ENCODE results near the gene TMEM255B. TPM values are rescaled to one million over a fixed set of nuclear protein-coding genes. Genes with fewer than 3 reads are reported as not detected.

The TMEM255B gene
- total RNA-seq, 2 experiments from 2014 or later: 1.1 to 1.2 TPM

DNA sequence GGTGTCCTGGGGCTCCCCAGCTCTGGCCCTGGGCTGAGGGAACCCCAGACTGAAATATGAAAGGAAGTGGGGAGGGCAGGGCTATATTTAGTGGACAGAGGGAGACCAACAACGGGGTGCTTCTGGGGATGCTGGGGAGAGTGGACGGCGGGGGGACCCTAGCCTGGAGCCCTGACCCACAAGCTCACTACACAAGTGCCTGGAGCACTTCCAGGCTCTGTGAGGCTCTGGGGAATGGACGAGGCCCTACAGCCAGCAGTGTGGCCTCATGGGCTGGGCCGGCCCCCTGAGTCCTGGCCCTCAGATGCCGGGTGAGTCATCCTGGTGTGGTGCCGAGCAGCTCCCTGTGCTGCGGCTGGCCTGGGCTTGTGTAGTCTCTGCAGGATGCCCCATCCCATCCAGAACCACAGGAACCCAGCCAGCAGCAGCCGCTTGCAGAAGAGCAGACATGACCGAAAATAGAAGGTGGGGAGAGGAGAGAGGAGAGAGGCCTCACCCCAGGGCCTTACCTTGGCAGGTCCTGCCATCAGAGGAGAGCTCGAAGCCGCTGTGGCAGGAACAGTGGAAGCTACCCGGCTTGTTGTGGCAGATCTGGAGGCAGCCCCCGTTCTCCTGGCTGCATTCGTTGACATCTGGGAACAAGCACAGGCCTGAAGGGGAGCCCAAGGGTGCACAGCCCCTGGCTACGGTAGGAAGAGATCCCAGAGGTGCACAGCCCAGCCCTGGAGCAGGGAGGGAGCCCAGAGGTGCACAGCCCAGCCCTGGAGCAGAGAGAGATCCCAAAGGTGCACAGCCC, 78.7 kb downstream of the TMEM255B start:
- Mint-ChIP-seq H3K9me3 (peaks cover 10% of the 10 kb centered on the region), H3K27ac (no peak overlapping the region), H3K36me3 (peaks cover 4% of the 10 kb centered on the region), H3K4me3 (no peak overlapping the region), H3K4me1 (peaks cover 10% of the 10 kb centered on the region), H3K27me3 (peaks cover 9% of the 10 kb centered on the region)
- no peak for DNase-seq

DNA sequence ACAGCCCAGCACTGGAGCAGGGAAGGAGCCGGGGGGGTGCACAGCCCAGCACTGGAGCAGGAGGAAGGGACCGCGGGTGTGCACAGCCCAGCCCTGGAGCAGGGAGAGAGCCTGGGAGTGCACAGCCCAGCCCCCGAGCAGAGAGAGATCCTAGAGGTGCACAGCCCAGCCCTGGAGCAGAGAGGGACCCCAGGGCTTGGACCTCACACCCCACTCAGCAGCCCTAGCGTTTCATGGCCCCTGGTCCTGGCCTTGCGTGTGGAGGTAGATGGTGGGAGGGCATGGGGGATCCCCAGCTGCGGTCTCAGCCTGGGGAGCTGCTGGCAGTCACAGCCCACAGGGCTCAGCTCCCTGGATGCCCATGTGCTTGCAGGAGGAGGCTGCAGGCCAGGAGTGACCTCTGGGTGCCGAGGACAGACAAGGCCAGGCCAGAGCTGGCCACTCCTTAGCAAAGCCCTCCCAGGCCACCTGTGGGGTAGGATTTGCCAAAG, 79.7 kb downstream of the TMEM255B start:
- Mint-ChIP-seq H3K27ac (no peak overlapping the region), H3K4me3 (no peak overlapping the region), H3K27me3 (peaks cover 9% of the 10 kb centered on the region), H3K4me1 (peaks cover 12% of the 10 kb centered on the region), H3K9me3 (peaks cover 10% of the 10 kb centered on the region), H3K36me3 (peaks cover 4% of the 10 kb centered on the region)
- DNase-seq: no peak

DNA sequence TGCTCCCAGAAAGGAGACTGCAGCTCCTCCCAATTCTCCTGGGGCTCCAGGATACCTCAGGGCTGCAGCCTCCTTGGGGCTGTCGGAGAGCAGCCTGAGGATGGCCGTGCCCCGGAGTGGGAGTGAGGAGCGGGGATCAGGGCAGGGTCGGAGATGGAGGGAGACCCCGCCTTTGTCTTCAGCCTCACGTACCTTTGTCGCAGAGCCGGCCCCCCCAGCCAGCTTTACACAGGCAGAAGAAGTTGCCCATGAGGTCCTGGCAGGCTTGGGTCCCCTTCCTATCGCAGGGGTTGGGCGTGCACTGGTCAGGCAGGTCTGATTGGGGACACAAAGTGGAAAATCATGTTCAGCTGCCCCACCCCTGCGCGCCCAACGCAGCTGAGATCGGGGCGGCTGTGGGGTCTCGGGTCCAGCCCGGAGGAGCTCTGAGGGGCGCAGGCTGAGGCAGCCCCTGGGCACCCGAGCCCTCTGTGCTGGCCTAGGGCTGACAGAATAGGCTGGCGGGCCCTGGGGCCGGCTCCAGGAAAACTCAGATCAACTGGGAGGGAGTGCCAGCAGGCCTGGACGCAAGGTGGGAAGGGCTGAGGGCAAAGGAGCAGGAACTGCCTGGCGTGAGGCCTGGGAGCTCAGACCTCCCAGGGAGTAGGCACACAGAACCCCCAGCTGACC, 80.6 kb downstream of the TMEM255B start:
- H3K4me1 Mint-ChIP-seq: peaks cover 17% of the 10 kb centered on the region
- peaks cover 12% of the 10 kb centered on the region for H3K27me3 Mint-ChIP-seq
- H3K27ac Mint-ChIP-seq: no peak overlapping the region
- DNase-seq: no peak
- H3K4me3 Mint-ChIP-seq: no peak overlapping the region
- H3K9me3 Mint-ChIP-seq: peaks cover 10% of the 10 kb centered on the region
- H3K36me3 Mint-ChIP-seq: peaks cover 4% of the 10 kb centered on the region

DNA sequence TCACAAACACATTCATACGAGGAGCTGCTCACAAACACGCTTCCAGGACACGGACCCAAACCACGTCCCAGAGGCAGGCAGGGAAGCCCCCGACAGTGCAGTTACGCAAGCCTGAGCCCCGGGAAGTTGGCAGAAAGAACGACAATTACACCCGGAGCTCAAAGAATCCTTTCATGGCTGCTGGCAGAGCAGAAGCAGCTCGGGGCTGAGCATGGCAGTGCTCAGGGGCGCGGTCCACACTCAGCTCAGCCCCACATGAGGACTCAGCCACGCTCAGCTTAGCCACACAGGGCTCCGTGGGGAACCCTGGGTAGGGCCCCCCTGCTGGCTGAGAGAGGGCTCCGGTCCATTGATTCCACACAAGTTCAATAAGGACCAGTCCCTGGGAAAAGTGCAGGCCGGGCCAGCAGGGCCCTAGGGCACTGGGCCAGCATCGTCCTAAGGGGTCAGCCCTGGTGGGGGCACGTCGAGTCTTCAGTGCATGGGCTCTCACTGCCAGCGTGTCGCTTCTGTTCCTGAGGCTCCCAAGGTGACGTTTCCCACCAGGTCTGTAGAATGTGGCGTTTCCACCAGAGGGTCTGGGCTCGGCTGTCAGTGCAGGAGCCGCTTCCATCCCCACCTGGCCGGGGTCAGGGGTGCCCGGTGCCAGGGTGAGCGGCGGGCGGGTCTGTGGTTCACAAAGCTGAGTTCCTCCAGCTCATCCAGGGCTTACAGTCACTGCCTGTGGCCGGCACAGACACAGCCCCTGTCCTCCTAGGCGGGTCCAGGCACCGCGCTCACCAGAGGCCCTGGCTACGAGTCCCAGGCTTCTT, 81.7 kb downstream of the TMEM255B start:
- H3K9me3 Mint-ChIP-seq: peaks cover 10% of the 10 kb centered on the region
- no peak for DNase-seq
- peaks cover 28% of the 10 kb centered on the region for H3K4me1 Mint-ChIP-seq
- H3K36me3 Mint-ChIP-seq: peaks cover 4% of the 10 kb centered on the region
- H3K4me3 Mint-ChIP-seq: no peak overlapping the region
- H3K27ac Mint-ChIP-seq: no peak overlapping the region
- H3K27me3 Mint-ChIP-seq: peaks cover 8% of the 10 kb centered on the region

DNA sequence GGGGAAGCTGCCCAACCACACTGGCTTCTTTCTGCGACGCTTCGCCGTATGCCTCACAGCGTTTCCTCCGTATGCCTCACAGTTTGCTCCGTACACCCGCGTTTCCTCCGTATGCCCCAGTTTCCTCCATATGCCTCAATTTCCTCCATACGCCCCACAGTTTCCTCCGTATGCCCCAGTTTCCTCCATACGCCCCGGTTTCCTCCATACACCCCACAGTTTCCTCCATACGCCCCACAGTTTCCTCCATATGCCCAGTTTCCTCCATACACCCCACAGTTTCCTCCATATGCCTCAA, 82.3 kb downstream of the TMEM255B start:
- Mint-ChIP-seq H3K9me3 (peaks cover 10% of the 10 kb centered on the region), H3K4me3 (no peak overlapping the region), H3K36me3 (peaks cover 4% of the 10 kb centered on the region), H3K4me1 (peaks cover 33% of the 10 kb centered on the region), H3K27me3 (peaks cover 8% of the 10 kb centered on the region), H3K27ac (no peak overlapping the region)
- no peak for DNase-seq

DNA sequence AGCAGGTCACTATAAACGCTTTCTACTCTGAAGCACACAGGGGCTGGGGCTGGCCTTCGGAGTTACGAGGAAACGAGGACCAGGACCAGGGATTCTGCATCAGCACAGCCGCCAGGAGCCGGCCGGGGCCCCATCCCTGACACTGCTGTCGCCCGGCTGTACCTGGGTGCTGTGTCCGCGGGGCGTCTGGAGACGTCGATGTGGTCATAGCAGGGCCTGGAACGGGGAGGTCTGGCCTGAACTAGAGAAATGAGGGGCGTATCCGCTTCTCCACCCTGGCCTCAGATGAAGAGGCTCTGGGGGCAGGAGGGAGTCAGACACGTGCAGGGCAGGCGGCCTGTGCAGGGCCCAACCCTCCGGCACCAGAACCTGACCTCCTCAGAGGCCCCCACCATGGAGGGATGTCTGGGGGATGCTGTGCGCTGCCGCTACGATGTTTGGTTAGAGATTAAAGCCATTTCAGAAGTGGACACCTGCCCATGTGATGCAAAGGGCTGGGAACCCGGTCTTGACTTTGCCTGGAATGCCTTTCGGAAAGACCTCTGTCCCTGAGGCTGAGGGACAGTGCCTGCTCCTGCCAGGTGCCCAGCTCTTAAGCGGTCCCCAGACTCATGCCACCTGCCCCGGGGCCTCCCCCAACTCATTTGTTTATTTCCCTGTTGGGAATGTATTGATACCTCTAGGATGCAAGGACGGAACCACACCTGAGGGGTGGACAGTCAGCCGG, 83.5 kb downstream of the TMEM255B start:
- peaks cover 8% of the 10 kb centered on the region for H3K27me3 Mint-ChIP-seq
- no peak for DNase-seq
- H3K9me3 Mint-ChIP-seq: peaks cover 10% of the 10 kb centered on the region
- peaks cover 38% of the 10 kb centered on the region for H3K4me1 Mint-ChIP-seq
- no peak overlapping the region for H3K27ac Mint-ChIP-seq
- H3K36me3 Mint-ChIP-seq: peaks cover 4% of the 10 kb centered on the region
- H3K4me3 Mint-ChIP-seq: no peak overlapping the region

DNA sequence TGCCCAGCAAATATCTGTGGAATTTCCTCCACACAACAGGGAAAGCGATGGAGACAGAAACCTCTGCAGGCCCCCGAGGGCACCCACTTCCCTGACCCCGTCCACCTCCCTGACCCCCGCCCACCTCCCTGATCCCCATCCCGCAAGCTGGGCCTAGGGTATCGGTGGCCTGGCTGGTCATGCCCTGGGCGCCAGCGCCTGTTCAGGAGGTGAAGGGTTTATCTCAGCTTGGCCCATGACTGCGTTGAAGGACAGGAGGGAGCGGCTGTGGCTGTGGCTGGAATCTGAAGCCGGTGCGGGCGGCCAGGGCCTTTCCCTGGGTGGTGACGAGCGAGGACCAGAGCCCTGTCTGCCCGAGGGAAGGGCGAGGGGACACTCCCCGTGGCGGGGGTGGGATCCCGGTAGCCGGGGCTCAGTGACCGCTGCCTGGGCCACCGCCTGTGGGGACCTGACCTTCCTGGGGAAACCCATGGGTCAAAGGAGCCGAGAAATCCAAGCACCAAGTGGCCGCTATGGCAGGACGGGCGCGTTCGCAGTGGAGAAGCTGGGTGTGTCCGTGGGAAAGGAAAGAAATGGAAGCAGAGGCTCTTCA, 84.1 kb downstream of the TMEM255B start:
- Mint-ChIP-seq H3K36me3 (peaks cover 4% of the 10 kb centered on the region), H3K4me3 (no peak overlapping the region), H3K27ac (no peak overlapping the region), H3K9me3 (peaks cover 10% of the 10 kb centered on the region), H3K4me1 (peaks cover 38% of the 10 kb centered on the region), H3K27me3 (peaks cover 11% of the 10 kb centered on the region)
- no peak for DNase-seq

DNA sequence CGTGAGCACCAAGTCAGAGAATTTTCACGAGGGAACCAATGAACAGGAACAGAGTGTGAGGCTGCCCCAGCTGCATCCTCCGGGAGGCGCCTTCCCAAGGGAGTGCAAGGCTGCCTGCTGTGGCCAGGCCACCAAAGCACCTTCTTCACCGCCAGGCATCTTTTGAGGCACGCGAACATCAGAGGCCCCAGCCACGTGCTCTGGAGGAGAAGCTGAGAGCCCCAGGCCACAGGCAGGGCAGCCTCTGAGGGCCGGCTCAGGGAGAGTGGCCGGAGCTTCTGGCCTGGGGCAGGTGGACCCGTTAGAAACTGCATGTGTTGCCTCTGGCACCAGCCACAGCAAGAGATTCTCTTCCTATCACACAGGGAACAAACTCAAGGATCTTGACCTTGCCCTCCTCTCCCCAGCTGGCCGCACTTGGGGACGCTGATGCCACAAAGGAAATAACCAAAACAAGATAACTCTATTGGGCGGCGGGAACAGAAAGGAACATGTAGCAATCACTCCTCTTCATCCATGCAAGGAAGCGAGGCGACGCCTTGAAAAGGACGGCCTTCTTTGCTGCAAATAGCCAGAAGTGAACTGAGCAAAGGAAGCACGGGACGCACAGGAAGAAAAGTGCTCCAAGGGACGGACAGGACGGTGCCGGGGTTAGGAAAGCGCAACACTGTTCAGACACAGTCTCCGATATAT, 85.0 kb downstream of the TMEM255B start:
- peaks cover 10% of the 10 kb centered on the region for H3K9me3 Mint-ChIP-seq
- peaks cover 38% of the 10 kb centered on the region for H3K4me1 Mint-ChIP-seq
- peaks cover 11% of the 10 kb centered on the region for H3K27me3 Mint-ChIP-seq
- DNase-seq: no peak
- H3K4me3 Mint-ChIP-seq: no peak overlapping the region
- H3K36me3 Mint-ChIP-seq: peaks cover 4% of the 10 kb centered on the region
- no peak overlapping the region for H3K27ac Mint-ChIP-seq

DNA sequence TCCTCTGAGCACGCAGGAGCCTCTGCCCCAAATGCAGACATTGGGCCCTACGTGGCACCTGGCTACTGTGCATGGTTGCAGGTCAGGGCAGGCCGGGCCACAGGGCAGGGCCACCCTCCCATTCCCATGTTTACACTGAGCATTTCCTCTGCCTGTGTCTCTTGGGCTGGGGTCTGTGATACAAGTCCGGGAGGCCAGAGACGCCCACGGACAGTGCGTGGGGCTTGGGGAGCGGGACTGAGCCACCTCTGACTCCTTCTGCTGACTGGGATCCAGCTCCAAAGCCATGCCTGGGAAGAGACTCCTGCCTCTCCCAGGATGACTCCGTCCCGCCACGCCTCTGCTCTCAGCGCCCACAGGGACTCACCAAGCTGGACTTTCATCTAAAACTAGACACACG, 86.0 kb downstream of the TMEM255B start:
- no peak overlapping the region for H3K4me3 Mint-ChIP-seq
- no peak overlapping the region for H3K27ac Mint-ChIP-seq
- peaks cover 4% of the 10 kb centered on the region for H3K36me3 Mint-ChIP-seq
- H3K9me3 Mint-ChIP-seq: peaks cover 10% of the 10 kb centered on the region
- peaks cover 38% of the 10 kb centered on the region for H3K4me1 Mint-ChIP-seq
- peaks cover 11% of the 10 kb centered on the region for H3K27me3 Mint-ChIP-seq
- DNase-seq: no peak

DNA sequence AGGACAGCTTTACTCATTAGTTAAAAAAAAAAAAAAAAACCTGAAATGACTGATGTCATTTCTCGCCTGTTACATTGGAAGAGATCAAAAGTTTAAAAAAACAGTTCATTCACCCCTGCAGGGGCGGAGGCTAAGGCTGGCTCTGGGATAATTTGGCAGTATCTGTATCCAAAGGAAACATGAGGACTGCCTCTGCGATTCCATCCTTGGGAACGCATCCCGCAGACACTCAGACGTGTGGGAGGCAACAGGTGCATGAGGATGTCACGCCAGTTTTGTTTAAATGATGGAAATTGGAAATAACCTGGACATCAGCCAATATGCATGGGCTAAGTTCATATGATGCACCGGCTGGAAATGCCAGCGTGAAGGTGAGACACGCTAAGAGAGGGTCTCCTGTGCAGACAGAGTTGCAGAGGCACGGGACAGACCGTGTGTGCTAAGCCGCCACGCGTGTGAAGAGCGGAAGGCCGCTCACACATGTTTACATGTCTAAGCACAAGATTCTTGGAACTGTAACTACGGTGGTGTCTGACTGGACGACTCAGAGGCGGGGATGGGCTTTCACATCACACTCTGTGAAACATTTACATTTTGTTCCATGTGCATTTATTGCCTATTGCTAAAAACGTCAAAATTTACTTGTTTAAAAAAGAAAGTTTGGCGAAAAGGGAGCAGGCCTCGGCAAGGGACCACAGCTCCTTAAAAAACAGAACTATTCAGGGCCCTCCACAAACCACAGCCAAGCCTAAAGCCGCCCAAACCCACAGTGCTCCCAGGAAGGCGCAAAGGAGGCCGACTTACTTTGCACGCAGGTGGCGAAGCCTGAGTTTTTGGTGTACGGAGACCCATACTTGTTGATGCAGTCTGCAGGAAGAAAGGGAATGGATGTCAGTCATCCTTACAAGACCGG, 87.0 kb downstream of the TMEM255B start:
- Mint-ChIP-seq H3K27ac (no peak overlapping the region), H3K4me3 (peak overlapping the region; percentile 43), H3K36me3 (peaks cover 4% of the 10 kb centered on the region), H3K9me3 (peaks cover 10% of the 10 kb centered on the region), H3K4me1 (peaks cover 38% of the 10 kb centered on the region), H3K27me3 (peaks cover 11% of the 10 kb centered on the region)
- no peak for DNase-seq

DNA sequence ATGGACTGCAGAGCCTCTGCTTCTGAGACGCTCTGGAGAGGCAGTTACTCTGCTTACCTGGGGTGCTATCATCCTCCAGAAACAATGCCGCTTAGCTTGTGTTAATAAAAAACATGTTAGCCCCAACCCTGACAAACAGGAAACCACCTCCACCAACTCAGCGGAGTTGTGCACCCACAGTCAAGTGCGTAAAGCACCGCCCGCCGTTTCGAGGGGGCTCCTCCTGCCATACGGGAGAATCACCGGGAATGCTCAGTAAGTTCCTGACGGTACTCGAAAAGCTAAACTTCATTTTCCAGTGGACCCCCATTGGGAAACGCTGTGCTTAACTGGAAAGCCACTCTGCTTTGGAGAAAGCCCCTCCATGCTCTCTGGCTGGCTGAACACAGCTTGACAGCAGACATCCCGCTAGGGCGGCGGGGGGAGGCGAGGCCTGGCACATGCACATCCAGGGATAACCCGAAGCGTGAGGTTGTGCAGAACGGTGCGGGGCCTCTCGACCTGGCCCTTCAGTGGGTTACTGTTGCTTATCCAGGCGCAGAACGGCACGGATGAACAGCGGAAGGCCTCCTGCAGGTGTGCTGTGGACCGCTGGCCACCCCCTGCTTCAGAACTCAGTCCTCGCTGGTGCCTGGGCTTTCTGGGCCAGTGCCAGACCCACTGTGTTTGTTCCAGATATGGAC, 87.8 kb downstream of the TMEM255B start:
- Mint-ChIP-seq H3K27ac (no peak overlapping the region), H3K9me3 (peaks cover 5% of the 10 kb centered on the region), H3K27me3 (peaks cover 11% of the 10 kb centered on the region), H3K4me3 (no peak overlapping the region), H3K36me3 (no peaks in the 10 kb centered on the region), H3K4me1 (peaks cover 33% of the 10 kb centered on the region)
- no peak for DNase-seq

DNA sequence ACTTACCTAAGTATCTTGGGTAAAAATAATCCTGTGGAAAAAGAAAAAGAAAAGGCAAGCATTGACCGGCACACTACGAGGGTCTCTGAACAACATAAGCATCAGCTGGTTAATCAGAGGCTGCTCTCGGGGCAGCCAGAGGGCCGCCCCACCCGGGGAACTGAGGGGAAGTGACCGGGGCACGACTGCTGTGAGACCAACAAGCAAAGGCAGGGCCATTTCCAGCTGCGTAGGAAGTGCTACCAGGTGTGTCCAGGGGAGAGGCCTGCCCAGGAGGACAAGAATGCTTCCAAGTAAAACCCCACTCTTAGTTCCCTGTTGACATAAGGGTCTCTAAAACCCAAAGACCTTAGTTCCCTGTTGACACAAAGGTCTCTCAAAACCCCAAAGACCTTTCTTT, 89.0 kb downstream of the TMEM255B start:
- H3K27ac Mint-ChIP-seq: no peak overlapping the region
- peaks cover 28% of the 10 kb centered on the region for H3K4me1 Mint-ChIP-seq
- no peaks in the 10 kb centered on the region for H3K36me3 Mint-ChIP-seq
- no peak for DNase-seq
- no peaks in the 10 kb centered on the region for H3K9me3 Mint-ChIP-seq
- H3K4me3 Mint-ChIP-seq: no peak overlapping the region
- H3K27me3 Mint-ChIP-seq: peaks cover 7% of the 10 kb centered on the region

Data from activated naive CD8-positive, alpha-beta T cell treated with anti-CD3 and anti-CD28 coated beads for 36 hours (primary cell).